Vagina (tissue), 2 donors: ENCODE results near the gene CD5L.

ENCODE experiments used
- POLR2AphosphoS5 ChIP-seq, 2 donors: sonication (generic); formaldehyde crosslinking; IDR thresholded peaks; one replicate each; pipeline ENCODE4 v1.9.0; 2017; ENCODE audit warnings: antibody characterized with exemption in 2 of 2, mild to moderate bottlenecking in 2 of 2, low read depth in 1 of 2; ENCODE audit not compliant: insufficient read depth in 1 of 2
- TF ChIP-seq, protein P1 (sequence below), 3 experiments: fragments of 450-650 bp in 2 of 3; fragments of 200-600 bp in 1 of 3; sonication (generic) in 1 of 3; IDR thresholded peaks; one replicate each; pipeline ENCODE4 v1.5.1; 2017 to 2019; ENCODE audit warnings: antibody characterized with exemption in 3 of 3, mild to moderate bottlenecking in 2 of 3, moderate library complexity in 2 of 3

- TF ChIP-seq, protein P1, sequence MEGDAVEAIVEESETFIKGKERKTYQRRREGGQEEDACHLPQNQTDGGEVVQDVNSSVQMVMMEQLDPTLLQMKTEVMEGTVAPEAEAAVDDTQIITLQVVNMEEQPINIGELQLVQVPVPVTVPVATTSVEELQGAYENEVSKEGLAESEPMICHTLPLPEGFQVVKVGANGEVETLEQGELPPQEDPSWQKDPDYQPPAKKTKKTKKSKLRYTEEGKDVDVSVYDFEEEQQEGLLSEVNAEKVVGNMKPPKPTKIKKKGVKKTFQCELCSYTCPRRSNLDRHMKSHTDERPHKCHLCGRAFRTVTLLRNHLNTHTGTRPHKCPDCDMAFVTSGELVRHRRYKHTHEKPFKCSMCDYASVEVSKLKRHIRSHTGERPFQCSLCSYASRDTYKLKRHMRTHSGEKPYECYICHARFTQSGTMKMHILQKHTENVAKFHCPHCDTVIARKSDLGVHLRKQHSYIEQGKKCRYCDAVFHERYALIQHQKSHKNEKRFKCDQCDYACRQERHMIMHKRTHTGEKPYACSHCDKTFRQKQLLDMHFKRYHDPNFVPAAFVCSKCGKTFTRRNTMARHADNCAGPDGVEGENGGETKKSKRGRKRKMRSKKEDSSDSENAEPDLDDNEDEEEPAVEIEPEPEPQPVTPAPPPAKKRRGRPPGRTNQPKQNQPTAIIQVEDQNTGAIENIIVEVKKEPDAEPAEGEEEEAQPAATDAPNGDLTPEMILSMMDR (IDR thresholded peaks at IDR 0.05), result no peak
- TF ChIP-seq POLR2AphosphoS5 (IDR thresholded peaks at IDR 0.05; ENCODE audit: insufficient read depth in 1 of 2, low read depth in 1 of 2), result no peak
Observed at GRCh38 chr1:157849229-157849875, 7.7 kb upstream of the CD5L start.
